ENCODE results near the gene MAF.

- TF ChIP-seq GATA2 (IDR thresholded peaks at IDR 0.05; ENCODE audit: low read depth, low read length) = no peak
- TF ChIP-seq GATA3 (IDR thresholded peaks at IDR 0.05; ENCODE audit: low read depth, low read length) = no peak
Measured at GRCh38 chr16:79593754-79594153, 6.8 kb downstream of the MAF start.
